Measurements from ENCODE around the gene KRTAP10-4.
"Not testable (repeated sequence)": the region's sequence is repeated elsewhere in the genome, so short reads cannot be mapped to it uniquely, and the experiment has no call there.

The KRTAP10-4 gene

DNA sequence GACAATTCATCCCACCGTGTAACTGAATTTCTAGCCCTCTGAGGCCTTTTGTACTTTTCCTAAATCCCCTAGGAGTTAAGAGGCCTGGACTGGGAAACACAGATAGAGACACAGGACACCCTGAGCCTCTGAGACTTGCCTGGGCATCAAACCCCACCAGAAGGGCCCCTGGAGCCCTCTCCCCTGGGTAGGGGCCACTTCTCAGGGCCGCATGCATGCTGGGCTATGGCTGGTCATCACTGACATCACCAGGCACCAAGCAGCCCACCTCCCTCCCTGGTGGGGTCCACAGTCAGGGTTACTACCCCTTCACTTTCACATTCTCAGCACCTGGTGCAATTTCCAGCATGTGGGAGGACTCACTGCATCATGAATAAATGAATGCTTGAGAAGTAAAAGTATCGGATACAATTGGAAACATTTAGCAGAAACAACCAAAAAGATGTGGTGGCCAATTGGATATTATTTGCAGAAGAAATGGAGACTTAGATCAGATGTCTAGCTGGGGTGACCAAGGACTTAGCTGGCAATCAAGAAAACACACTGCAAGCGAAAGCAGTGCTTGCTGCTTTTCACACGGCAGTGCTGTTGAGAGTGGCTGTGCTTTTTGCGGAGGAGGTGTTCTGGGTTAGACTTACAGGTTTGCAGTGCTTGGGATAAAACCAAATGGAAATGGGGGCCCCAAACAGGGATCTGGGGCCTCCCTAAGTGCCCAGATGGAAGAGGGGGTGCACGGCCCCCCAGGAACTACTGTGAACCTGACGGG, 25.9 kb downstream of the KRTAP10-4 start:
- DNase-seq (ENCODE audit: low spot score): no peak

DNA sequence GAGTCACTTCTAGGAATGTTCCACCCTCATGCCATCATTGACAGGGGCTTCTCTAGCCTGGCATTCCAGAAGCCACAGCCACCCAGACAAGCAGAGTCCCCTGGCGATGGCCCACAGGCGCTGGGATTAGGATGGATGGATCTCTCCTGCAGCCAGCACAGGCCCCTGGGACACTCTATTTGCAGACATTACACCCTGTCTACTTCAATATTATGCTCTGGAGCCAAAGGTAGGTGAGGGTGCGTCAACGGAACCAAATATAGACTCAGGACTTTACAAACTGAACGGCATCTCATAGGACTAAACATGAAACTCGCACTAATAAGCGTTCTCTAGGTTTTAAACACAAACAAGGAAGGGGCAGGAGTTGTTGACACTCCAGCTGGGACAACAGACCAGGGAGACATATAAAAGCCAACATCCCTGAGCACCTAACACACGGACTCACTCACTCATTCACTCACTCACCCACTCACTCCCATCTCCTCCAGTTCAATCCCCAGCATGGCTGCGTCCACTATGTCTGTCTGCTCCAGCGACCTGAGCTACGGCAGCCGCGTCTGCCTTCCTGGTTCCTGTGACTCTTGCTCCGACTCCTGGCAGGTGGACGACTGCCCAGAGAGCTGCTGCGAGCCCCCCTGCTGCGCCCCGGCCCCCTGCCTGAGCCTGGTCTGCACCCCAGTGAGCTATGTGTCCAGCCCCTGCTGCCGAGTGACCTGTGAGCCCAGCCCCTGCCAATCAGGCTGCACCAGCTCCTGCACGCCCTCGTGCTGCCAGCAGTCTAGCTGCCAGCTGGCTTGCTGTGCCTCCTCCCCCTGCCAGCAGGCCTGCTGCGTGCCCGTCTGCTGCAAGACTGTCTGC, 26.8 kb downstream of the KRTAP10-4 start, which contains the start of gene KRTAP10-7:
Gene KRTAP10-7, plus strand, starts transcription at position 480 of the 861 bp plus-strand sequence. Its CDS starts 25 bp downstream, at position 505.
- not testable (repeated sequence) for DNase-seq (ENCODE audit: low spot score)

DNA sequence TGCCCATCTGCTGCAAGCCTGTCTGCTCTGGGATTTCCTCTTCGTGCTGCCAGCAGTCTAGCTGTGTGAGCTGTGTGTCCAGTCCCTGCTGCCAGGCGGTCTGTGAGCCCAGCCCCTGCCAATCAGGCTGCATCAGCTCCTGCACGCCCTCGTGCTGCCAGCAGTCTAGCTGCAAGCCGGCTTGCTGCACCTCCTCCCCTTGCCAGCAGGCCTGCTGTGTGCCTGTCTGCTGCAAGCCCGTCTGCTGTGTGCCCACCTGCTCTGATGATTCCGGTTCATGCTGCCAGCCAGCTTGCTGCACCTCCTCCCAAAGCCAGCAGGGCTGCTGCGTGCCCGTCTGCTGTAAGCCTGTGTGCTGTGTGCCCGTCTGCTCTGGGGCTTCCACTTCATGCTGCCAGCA, 27.6 kb downstream of the KRTAP10-4 start:
- not testable (repeated sequence) for DNase-seq (ENCODE audit: low spot score)

DNA sequence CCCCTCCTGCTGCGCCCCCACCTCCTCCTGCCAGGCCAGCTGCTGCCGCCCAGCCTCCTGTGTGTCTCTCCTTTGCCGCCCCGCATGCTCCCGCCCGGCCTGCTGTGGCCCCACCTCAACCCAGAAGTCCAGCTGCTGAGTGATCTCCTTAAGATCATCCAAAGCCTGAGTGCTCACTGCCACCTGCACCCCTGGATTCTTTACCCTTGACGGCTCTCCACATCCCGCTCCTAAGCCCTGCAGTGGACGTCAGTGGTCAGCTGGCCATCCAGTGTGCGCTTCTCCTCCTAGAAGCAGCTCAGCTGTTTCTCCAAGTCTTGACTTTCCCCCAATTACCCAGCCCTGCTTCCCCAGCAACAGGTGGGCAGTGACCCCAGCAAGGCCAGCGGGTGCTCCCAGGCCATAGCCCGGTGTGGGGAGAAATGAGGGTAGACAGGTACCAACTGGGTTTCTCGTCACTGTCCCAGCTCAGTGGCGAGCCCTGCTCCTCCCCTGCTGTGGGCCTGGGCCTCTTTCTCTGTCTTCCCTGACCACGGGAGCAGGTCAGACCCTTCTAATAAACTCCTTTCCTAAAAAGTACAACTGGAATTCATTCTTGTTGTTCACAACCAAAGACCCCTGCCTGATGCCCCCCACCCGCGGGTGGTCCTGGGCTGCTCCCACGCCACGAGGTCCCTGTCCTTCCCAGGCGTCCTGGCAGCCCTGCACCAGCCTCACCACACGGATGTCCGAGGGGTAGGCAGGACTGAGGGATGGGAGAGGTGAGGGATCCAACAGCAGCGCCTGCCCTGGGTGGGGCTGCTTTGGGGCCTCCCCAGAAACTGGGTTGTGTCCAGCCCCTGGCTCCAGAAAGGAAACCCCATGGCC, 28.3 kb downstream of the KRTAP10-4 start:
- DNase-seq (ENCODE audit: low spot score): no peak

DNA sequence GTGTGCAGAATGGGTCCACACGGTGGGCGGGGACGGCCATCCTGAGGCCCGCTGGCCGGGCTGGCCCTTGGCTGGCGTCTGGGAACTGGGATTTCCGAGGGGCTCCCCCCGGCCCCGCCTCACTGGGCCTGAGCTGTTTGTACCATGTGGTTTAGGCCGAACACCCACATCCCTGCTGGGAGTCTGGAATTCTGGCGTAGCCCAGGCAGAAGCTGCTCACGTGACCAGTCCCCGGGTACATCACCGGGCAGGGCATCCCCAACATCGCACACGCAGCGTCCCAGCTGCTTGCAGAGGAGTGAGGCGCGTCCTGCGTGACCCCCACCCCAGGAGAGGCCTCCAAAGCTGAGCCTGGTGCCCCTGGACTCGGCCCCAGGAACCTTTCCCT, 28.9 kb downstream of the KRTAP10-4 start:
- no peak for DNase-seq (ENCODE audit: low spot score)

DNA sequence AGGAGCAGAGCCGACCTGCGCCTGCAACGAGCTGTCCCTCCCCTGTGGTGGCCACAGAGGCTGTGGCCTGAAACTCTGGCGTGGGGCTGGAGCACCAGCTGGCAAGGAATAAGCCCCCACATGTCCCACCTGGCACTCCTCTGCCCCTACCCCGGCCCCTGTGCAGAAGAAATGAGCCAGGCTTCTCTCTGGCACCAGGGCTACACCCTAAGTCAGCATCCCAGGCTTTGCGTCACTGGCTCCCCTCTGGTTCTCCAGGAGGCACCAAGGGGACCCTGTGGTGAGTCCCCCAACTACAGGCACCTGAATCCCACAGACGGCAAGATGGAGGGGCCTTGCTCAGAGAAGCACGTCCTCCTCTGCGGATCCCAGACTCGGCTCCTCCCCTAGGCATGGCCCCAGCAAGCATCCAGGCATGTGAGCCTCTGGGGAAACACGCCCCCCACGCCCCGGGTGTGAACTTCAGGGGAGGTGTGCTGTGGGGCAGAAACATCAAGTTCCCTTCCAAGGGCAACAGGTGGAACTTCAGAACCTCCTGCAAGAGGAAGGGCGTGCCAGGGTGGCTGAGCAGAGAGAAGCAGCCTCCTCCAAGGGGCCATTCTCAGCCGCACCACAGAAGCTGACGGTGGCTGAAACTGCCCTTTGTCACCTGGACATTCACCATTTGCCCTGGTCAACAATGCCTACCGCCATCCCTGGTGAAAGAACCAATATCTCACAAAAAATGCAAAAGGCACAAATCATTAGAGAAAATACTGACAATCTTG, 29.8 kb downstream of the KRTAP10-4 start:
- no peak for DNase-seq (ENCODE audit: low spot score)

DNA sequence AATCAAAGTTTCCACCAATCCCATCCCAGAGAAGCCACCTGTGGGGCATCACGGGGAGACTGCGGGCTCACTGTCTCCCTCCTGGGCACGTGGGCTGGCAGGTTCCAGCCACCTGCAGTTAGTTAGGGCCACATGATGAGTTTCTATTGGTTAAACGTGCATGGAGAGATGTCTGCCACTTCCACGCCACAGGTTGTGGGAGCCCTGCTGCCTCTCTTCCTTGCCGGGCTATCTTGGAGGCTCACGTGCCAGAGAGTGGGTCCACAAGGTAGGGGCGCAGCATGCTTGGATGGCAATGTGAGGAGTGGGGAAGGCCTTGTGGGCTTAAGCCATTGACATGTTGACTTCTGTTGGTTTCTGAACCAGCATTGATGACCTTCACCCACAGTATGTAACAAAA, 30.4 kb downstream of the KRTAP10-4 start:
- no peak for DNase-seq (ENCODE audit: low spot score)

DNA sequence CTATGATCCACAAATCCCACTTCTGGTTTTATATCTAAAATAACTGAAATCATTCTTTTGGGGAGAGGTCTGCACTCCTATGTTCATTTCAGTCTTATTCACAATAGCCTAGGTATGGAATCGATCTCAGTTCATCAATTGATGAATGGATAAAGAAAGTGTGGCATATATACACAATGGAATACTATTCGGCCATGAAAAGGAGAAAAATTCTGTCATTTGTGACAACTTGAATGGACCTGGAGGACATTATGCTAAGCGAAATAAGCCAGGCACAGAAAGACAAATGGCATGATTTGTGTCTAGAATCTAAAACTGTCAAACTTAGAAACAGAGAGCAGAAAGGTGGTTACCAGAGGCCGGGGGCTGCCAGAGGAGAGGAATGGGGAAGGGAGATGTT, 33.0 kb downstream of the KRTAP10-4 start:
- DNase-seq (ENCODE audit: low spot score): no peak

DNA sequence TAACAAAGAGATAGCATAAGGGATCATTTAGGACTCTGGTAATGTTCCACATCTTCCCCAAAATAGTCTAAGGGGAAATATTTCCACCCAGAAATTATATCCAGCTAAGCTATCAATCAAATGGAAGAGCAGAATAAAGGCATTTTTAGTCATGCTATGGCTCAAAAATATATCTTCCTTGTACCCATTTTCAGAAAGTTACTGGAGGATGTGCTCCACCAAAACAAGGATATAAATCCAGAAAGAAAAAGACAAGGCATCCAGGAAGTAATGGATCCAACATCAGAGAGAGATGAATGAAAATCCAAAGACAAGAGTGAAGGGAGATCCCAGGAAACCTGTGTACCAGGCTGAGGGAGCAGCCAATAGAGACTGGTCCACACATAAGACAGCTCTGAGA, 35.7 kb downstream of the KRTAP10-4 start:
- no peak for DNase-seq (ENCODE audit: low spot score)

DNA sequence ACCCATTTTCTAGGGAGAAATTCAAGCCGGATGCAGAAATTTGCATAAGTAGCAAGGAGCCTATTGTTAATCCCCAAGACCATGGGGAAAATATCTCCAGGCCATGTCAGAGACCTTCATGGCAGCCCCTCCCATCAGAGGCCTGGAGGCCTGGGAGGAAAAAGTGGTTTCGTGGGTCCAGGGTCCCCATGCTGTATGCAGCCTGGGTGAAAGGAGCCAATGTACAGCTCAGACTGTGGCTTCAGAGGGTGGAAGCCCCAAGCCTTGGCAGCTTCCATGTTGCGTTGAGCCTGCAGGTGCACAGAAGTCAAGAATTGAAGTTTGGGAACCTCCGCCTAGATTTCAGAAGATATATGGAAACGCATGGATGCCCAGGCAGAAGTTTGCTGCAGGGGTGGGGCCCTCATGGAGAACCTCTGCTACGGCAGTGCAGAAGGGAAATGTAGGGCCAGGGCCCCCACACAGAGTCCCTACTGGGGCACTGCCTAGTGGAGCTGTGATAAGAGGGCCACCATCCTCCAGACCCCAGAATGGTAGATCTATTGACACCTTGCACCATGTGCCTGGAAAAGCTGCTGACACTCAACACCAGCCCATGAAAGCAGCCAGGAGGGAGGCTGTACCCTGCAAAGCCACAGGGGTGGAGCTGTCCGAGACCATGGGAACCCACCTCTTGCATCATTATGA, 36.8 kb downstream of the KRTAP10-4 start:
- not testable (repeated sequence) for DNase-seq (ENCODE audit: low spot score)

DNA sequence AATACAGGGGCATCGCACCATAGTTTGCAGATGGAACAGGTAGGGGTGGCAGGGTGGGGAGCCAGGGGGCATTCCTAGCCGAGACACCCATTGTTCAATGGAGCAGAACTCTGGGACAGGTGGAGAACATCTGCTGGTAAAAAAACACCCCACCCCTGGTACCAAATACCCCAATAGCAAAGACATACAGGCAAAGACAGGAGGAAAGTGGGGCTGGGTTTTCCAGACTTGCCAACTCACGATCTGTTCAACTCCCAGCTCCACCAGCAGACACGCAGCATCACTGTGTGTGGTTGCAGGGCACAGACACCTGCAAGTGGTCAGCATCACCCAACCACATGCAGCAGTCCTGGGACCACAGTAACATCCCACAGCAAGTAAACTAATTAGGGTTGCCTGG, 38.0 kb downstream of the KRTAP10-4 start:
- DNase-seq (ENCODE audit: low spot score): no peak

DNA sequence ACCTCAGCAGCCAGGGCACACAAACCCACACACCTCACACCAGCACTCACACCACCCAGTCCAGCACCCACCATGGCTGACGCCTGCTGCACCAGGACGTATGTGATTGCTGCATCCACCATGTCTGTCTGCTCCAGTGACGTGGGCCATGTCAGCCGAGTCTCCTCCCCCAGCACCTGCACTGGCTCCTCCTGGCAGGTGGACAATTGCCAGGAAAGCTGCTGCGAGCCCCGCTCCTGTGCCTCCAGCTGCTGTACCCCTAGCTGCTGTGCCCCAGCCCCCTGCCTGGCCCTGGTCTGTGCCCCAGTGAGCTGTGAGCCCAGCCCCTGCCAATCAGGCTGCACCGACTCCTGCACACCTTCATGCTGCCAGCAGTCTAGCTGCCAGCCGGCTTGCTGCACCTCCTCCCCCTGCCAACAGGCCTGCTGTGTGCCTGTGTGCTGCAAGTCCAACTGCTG, 38.5 kb downstream of the KRTAP10-4 start, which contains the start of gene KRTAP10-8:
Gene KRTAP10-8, plus strand, starts transcription at position 51 of the 458 bp plus-strand sequence. Its CDS starts 22 bp downstream, at position 73.
- no peak for DNase-seq (ENCODE audit: low spot score)

DNA sequence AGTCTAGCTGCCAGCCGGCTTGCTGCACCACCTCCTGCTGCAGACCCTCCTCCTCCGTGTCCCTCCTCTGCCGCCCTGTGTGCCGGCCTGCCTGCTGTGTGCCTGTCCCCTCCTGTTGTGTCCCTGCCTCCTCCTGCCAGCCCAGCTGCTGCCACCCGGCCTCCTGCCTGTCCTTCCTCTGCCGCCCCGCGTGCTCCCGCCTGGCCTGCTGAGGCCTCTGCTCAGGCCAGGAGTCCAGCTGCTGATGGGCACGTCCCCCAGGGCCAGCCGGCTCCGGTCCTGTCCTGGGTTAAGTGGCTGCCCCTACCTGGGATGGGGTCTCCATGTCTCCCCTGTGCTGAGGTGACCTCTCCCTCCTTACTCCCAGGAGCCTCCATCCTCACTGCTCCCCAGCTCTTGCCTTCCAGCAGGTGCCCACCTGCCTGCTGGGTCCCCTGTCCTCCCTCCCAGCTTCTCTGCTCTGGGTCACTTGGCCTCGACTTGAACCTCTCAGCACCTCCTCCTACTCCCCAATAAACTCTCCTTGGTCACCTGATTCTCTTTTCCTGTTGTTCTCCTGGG, 39.2 kb downstream of the KRTAP10-4 start:
- DNase-seq (ENCODE audit: low spot score): no peak

DNA sequence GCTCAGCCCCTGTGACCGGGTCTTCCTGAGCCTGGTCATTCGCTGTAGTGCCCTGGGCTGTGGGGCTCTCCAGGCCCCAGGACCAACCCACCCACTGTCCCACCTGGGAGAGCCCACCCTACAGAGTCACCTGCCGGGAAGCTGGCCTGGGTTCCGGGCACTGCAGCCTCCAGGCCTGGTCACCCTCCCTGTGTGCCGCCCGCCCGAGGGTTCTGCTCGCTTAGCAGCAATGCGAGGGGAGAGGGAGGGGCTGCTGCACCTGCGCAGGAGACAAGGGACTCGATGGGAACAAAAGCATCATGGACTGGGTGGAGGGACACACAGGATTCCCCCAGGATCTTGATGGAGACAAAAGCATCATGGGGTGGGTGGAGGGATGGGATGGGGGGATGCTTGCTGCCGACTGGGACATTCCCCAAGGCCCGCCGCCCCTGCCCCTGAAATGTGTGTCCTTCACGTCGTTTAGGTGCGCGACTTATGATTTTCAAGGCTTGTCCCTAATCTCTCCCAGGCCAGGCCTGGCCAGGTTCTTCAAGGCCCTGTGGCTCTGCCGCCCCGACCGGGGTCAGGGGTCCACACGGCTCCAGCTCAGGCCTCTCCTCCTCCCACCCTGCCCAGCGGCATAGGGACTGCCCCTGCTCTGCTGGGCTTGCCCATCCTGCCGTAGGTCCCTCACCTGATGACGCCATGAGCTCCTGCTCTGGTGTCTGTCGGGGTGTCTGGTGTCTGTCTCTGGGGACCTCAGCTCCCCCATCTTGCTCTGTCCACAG, 40.0 kb downstream of the KRTAP10-4 start:
- no peak for DNase-seq (ENCODE audit: low spot score)

DNA sequence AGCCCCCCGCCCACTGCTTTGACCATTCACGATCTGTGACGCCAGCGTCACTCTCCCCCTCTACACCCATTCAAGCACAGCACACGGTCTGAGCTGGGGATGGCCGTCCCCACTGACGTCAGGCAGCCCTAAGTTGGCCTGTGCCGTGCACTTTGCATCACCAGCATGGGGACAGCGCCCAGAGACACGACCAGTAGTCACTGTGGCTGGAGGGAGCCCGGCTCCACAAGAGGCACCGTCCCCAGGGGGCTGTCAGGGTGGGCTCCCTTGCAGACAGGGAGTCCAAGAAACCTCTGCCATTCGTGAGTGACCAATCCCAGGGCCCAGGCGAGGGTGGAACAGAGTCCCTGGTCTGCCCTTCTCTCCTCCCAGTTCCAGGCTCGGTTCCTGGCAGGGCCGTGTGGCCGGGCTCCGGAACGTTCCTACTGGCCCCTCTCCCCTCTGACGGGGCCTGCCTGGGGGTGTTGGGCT, 40.7 kb downstream of the KRTAP10-4 start:
- no peak for DNase-seq (ENCODE audit: low spot score)

DNA sequence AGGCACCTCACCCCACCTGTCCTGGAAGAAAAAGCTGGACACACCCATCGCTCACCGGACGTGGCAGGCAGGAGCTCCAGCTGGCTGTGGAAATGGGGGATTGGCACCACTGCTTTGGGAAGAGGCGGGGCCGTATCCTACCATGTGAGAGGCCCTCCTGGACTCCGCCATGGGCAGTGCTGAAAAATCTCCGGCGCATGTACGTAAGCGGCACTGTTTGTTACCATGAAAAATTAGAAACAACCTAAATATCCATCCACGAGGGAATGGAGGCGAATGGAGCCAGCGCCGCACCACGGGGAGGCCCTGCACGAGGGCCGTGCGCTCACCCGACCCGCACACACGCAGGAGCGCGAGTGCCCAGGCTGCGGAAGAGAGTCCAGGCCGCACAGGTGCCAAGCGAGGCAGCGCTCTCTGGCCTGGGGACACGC, 41.4 kb downstream of the KRTAP10-4 start:
- no peak for DNase-seq (ENCODE audit: low spot score)

DNA sequence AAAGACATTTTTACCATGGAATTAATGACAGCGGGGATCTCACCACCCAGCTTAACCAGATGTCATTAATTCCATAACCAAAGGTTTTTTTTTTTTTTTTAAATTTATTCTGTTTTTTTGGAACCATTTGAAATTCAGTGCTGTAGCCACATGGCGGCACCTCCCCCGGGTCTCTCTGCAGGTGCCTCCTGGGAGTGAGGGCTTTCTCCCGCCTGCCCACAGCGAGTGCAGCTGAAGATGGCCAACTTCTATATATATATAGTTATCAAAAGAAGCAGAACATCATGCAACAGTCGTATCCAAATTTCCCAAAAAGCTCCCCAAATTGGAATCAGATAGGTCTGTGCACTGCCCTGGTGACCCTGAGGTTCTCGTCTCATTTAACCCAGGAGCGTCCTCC, 41.9 kb downstream of the KRTAP10-4 start:
- DNase-seq (ENCODE audit: low spot score): no peak

DNA sequence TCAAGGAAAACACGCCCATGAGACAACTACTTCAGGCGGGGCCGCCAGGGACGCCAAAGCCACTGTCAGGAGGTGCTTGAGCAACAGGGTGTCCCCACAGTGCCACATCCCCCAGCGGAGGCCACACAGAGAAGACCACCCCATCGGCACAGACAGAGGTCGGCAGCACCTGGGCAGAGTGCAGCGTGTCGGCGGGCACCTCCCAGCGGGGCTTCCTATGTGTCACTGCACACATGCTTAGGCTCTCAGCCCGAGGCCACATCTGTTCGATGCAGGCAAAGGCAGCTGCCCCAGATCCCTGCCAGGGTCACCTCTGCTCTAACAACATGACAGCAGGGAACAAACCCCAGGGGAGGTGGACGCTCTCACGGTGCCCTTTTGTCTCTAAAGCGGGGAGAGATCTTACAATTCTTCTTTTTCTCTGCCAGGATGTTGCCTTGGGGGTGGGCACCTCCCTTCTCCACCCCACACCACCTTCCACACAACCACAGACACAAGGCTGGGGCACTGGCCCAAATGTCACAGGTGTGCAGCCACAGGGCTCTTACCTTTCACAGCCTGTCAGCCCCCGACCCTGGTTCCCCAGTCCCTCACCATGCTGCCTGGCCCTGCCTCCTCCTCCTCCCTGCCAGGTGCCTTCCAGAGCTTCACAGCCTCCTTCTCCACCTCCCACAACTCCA, 42.5 kb downstream of the KRTAP10-4 start:
- DNase-seq (ENCODE audit: low spot score): no peak

DNA sequence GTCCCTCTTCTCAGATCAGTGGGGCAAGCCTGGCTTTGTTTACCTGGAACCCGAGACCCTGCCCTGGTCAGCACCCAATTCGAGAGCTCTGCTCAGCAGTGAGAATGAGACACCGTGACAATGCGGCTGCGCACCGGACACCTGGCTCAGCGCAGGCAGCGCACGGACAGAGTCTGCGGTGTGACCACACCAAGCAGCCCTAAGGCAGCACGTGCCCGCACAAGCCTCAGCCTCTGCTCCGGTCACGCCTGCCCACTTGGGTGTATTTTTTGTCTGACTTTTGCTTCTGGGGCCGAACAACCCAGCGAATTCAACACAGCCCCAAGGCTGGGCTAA, 43.0 kb downstream of the KRTAP10-4 start:
- no peak for DNase-seq (ENCODE audit: low spot score)

Measured in RKO (cell line).